CD14-positive monocyte (primary cell): ENCODE data around the gene CR2. TPM values are rescaled to one million over a fixed set of nuclear protein-coding genes. Genes with fewer than 3 reads are reported as not detected.

ENCODE experiments used
- DNase-seq, 3 donors: peaks; one replicate each; pipeline ENCODE4 v3.0.0-alpha.2; 2011 to 2022
- H2AFZ ChIP-seq: 2 replicates; pipeline ENCODE4 v1.6.0; 2012; ENCODE audit warnings: mild to moderate bottlenecking, low read depth, low read length, inconsistent platforms; ENCODE audit not compliant: insufficient read depth, poor library complexity, severe bottlenecking
- H3K27ac ChIP-seq, 2 donors: 1 replicate in 1 of 2; 2 replicates in 1 of 2; pipeline ENCODE4 v1.5.1; 2012 to 2013; ENCODE audit warnings: low read length in 2 of 2, control low read depth in 1 of 2, inconsistent platforms in 1 of 2, low read depth in 1 of 2, mild to moderate bottlenecking in 1 of 2
- H3K27me3 ChIP-seq, 2 donors: one replicate each; pipeline versions ENCODE4 v1.6.0 to v1.6.1; 2011 to 2013; ENCODE audit warnings: low read length in 2 of 2; ENCODE audit not compliant: control insufficient read depth in 2 of 2, insufficient read depth in 2 of 2
- H3K36me3 ChIP-seq, 2 donors: replicated peaks in 1 of 2; 1 replicate in 1 of 2; 2 replicates in 1 of 2; pipeline versions ENCODE4 v1.5.1 to v1.6.1; 2012 to 2013; ENCODE audit warnings: low read length in 2 of 2, control low read depth in 1 of 2, inconsistent platforms in 1 of 2, mild to moderate bottlenecking in 1 of 2; ENCODE audit not compliant: insufficient read depth in 2 of 2, control insufficient read depth in 1 of 2
- H3K4me1 ChIP-seq, 2 donors: 1 replicate in 1 of 2; 2 replicates in 1 of 2; pipeline versions ENCODE4 v1.5.1 to v1.6.1; 2012 to 2013; ENCODE audit warnings: low read length in 2 of 2, control low read depth in 1 of 2, inconsistent platforms in 1 of 2, mild to moderate bottlenecking in 1 of 2, moderate library complexity in 1 of 2; ENCODE audit not compliant: insufficient read depth in 2 of 2, control insufficient read depth in 1 of 2
- H3K4me2 ChIP-seq: replicated peaks from 2 replicates; pipeline ENCODE3; 2012; ENCODE audit warnings: low read length, moderate library complexity, mild to moderate bottlenecking; ENCODE audit not compliant: poor library complexity, severe bottlenecking; ENCODE audit errors: extremely low read depth
- H3K4me3 ChIP-seq, 3 experiments: fragments of 200-600 bp in 1 of 3; sonication (generic) in 1 of 3; replicated peaks in 1 of 3; 1 replicate in 2 of 3; 2 replicates in 1 of 3; pipeline ENCODE4 v1.5.1; 2011 to 2013; ENCODE audit warnings: low read length in 3 of 3, mild to moderate bottlenecking in 3 of 3, control low read depth in 2 of 3, low read depth in 2 of 3, inconsistent platforms in 1 of 3, moderate library complexity in 1 of 3
- H3K79me2 ChIP-seq: 2 replicates; pipeline ENCODE4 v1.6.0; 2012; ENCODE audit warnings: mild to moderate bottlenecking, control low read depth, inconsistent platforms, low read length, moderate library complexity; ENCODE audit not compliant: insufficient read depth
- H3K9ac ChIP-seq: 2 replicates; pipeline ENCODE4 v1.6.0; 2017; ENCODE audit warnings: low read length, mild to moderate bottlenecking; ENCODE audit not compliant: insufficient read depth, poor library complexity, severe bottlenecking
- H3K9me3 ChIP-seq, 2 donors: replicated peaks in 1 of 2; 1 replicate in 1 of 2; 2 replicates in 1 of 2; pipeline versions ENCODE4 v1.5.1 to v1.6.1; 2012 to 2013; ENCODE audit warnings: low read length in 2 of 2, control low read depth in 1 of 2; ENCODE audit not compliant: control insufficient read depth in 1 of 2, insufficient read depth in 1 of 2
- H4K20me1 ChIP-seq: 2 replicates; pipeline ENCODE4 v1.6.0; 2012; ENCODE audit warnings: mild to moderate bottlenecking, low read length, control low read depth, moderate library complexity; ENCODE audit not compliant: insufficient read depth
- H3K27ac Mint-ChIP-seq, 7 donors: one replicate each; pipeline ENCODE4 v1.8.0; 2020; ENCODE audit warnings: mild to moderate bottlenecking in 7 of 7, mixed read lengths in 7 of 7, moderate library complexity in 6 of 7, inconsistent platforms in 2 of 7
- H3K27me3 Mint-ChIP-seq, 3 donors: one replicate each; pipeline ENCODE4 v1.8.0; 2021 to 2022; ENCODE audit warnings: low read depth in 3 of 3, mild to moderate bottlenecking in 3 of 3, mixed read lengths in 3 of 3, moderate library complexity in 3 of 3, inconsistent platforms in 1 of 3
- H3K36me3 Mint-ChIP-seq, 2 donors: one replicate each; pipeline ENCODE4 v1.8.0; 2020; ENCODE audit warnings: mixed read lengths in 2 of 2, inconsistent platforms in 1 of 2, mild to moderate bottlenecking in 1 of 2
- H3K4me1 Mint-ChIP-seq: one replicate; pipeline ENCODE4 v1.8.0; 2020; ENCODE audit warnings: mild to moderate bottlenecking, mixed read lengths
- H3K4me3 Mint-ChIP-seq, 2 donors: one replicate each; pipeline ENCODE4 v1.8.0; 2020; ENCODE audit warnings: mild to moderate bottlenecking in 2 of 2, mixed read lengths in 2 of 2, moderate library complexity in 1 of 2
- H3K9me3 Mint-ChIP-seq, 7 donors: one replicate each; pipeline ENCODE4 v1.8.0; 2020 to 2022; ENCODE audit warnings: mixed read lengths in 7 of 7, mild to moderate bottlenecking in 6 of 7, moderate library complexity in 6 of 7, inconsistent platforms in 2 of 7
- WGBS: methylation state at CpG from one replicate; pipeline ENCODE4 v1.1.5; 2013; ENCODE audit warnings: missing lambda C conversion rate; ENCODE audit not compliant: insufficient coverage; 5-methylcytosine and 5-hydroxymethylcytosine counted together
- intact Hi-C, 2 donors: fragments of 100-400 bp; cut with micrococcal nuclease; formaldehyde crosslinking; loops; one replicate each; pipeline versions ENCODE4 v1.15.0 to v1.15.1; 2023
- polyA plus RNA-seq, 3 donors: library from polyadenylated mRNA; depleted of rRNA in 1 of 3; unstranded in 2 of 3; stranded (reverse) in 1 of 3; fragments of 300-500 nt in 2 of 3; fragments of >200 nt in 1 of 3; fragmentation: Illumina TruSeq in 2 of 3; gene quantifications; 1 replicate in 2 of 3; 2 replicates in 1 of 3; pipeline ENCODE4 v1.2.3, GENCODE V29; 2012 to 2021
- TF ChIP-seq, protein P1 (sequence below): fragments of 200-600 bp; IDR thresholded peaks from one replicate; pipeline ENCODE4 v1.8.0; 2022; ENCODE audit warnings: antibody characterized with exemption, mild to moderate bottlenecking

Gene CR2
- polyA plus RNA-seq, 3 donors, result 0.05 to 0.28 (median 0.08) TPM

DNA sequence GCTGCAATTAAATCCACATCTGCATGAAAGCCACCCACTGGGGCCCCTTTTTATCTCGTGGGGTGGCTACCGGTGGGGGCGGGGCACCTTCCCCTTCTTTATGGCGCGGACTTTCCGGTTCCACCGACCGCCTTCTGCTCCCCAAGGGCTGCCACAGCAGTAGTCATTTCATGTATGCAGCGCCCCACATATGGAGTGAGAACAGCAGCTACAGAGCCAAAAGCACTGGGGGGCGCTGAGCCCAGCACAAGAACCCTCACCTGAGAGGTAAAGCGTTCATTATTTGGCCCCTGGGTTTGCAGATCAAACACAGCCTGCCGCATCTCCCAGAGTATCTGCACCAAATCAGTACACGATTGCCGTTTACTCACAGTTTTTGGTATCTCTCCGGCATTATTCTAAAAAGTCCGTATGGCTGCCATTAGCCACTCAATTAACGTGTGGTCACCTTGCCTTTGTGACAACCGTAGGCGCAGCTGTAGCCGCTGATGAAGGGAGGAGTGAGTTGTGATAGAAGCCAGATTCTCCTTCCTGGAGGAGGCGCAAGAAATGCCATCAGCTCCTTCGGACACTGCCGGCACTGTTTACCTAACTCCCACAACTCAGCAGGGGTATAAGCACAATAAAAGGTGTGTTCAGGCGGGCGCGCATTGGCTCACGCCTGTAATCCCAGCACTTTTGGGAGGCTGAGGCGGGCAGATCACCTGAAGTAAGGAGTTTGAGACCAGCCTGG is 30.4 kb upstream of the CR2 start:
- Histone ChIP-seq H3K9ac (no peak overlapping the region), H3K4me2 (no peak overlapping the region)
- no peak overlapping the region for H3K4me3 Mint-ChIP-seq

DNA sequence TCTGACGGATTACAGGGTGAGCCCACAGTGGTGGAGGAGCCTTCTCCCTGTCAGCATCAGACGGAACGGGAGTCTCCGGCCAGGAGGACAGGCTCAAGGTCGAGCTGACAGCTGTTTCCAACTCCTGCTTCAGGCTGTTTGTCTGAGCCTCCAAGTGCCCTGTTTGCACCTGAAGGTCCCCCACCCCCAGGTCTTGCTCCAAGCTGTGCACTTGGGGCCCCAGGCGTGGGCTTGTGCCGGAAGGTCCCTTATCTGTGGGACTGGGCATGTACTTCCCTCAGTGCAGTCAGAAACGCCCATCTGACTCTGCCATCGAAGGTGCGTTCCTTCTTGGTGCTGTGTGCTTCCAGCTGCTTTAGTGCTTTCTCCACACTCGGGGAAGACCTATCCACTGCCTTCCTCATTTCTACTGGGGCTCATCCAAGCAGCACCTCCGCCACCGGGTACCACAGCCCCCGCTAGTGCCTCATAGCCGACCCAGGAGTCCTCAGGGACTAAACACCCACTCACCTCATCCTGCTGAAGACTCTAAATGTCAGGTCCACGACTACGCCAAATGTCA is 29.5 kb upstream of the CR2 start:
- H3K79me2 ChIP-seq, result no peaks in the 10 kb centered on the region
- DNase-seq, result no peak
- H3K27ac ChIP-seq, result no peak overlapping the region
- Mint-ChIP-seq H3K27me3 (peaks cover 0 to 5% (median 0%) of the 10 kb centered on the region in 3 donors), H3K27ac (no peak overlapping the region), H3K4me1 (peaks cover 4% of the 10 kb centered on the region), H3K4me3 (no peak overlapping the region), H3K9me3 (peaks cover 3 to 16% (median 7%) of the 10 kb centered on the region in 7 donors), H3K36me3 (no peaks in the 10 kb centered on the region)
- no peak overlapping the region for H2AFZ ChIP-seq
- H3K9me3 ChIP-seq, result no peaks in the 10 kb centered on the region
- TF ChIP-seq, protein P1, sequence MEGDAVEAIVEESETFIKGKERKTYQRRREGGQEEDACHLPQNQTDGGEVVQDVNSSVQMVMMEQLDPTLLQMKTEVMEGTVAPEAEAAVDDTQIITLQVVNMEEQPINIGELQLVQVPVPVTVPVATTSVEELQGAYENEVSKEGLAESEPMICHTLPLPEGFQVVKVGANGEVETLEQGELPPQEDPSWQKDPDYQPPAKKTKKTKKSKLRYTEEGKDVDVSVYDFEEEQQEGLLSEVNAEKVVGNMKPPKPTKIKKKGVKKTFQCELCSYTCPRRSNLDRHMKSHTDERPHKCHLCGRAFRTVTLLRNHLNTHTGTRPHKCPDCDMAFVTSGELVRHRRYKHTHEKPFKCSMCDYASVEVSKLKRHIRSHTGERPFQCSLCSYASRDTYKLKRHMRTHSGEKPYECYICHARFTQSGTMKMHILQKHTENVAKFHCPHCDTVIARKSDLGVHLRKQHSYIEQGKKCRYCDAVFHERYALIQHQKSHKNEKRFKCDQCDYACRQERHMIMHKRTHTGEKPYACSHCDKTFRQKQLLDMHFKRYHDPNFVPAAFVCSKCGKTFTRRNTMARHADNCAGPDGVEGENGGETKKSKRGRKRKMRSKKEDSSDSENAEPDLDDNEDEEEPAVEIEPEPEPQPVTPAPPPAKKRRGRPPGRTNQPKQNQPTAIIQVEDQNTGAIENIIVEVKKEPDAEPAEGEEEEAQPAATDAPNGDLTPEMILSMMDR, result no peak
- intact Hi-C loops, result loop anchor here in 1 of 2 donors (5.0 kb wide), 1 partner anchor 38 kb away; no protein-coding TSS in a partner anchor
- WGBS, result 75% methylated on average over 14 of the region's 17 CpGs
- H3K27me3 ChIP-seq, result no peaks in the 10 kb centered on the region
- H3K4me1 ChIP-seq, result no peaks in the 10 kb centered on the region
- H3K36me3 ChIP-seq, result no peaks in the 10 kb centered on the region
- H4K20me1 ChIP-seq, result no peaks in the 10 kb centered on the region
- H3K4me2 ChIP-seq, result no peak overlapping the region
- H3K9ac ChIP-seq, result no peak overlapping the region
- H3K4me3 ChIP-seq, result no peak overlapping the region

More for the DNA sequence above, 30.4 kb upstream of the CR2 start:
- no peaks in the 10 kb centered on the region for H3K27me3 ChIP-seq
- H4K20me1 ChIP-seq, result no peaks in the 10 kb centered on the region
- no peak for DNase-seq
- H3K27me3 Mint-ChIP-seq, result peaks cover 0 to 10% (median 0%) of the 10 kb centered on the region in 3 donors
- H3K27ac Mint-ChIP-seq, result no peak overlapping the region
- 96% methylated on average over 15 of the region's 28 CpGs for WGBS
- H3K36me3 Mint-ChIP-seq, result no peaks in the 10 kb centered on the region
- H3K27ac ChIP-seq, result no peak overlapping the region
- peaks cover 5% of the 10 kb centered on the region for H3K4me1 Mint-ChIP-seq
- H3K79me2 ChIP-seq, result no peaks in the 10 kb centered on the region
- H3K4me1 ChIP-seq, result peaks cover 3 to 4% of the 10 kb centered on the region in 2 donors
- no peak overlapping the region for H3K4me3 ChIP-seq
- H2AFZ ChIP-seq, result no peak overlapping the region
- TF ChIP-seq, protein P1, result no peak
- intact Hi-C loops, result loop anchor here in 1 of 2 donors (5.0 kb wide), 1 partner anchor 39 kb away; no protein-coding TSS in a partner anchor
- H3K9me3 ChIP-seq, result no peaks in the 10 kb centered on the region
- no peaks in the 10 kb centered on the region for H3K36me3 ChIP-seq
- H3K9me3 Mint-ChIP-seq, result peaks cover 3 to 22% (median 8%) of the 10 kb centered on the region in 7 donors
